Measurements from ENCODE around the gene ARHGAP28. TPM values are rescaled to one million over a fixed set of nuclear protein-coding genes. Genes with fewer than 3 reads are reported as not detected.

Gene ARHGAP28
- total and polyA plus RNA-seq, 4 experiments from 2014 or later = not detected

- ChIA-PET CTCF (ENCODE audit: partially characterized antibody) (no interaction called here), POLR2A (ENCODE audit: partially characterized antibody) (no interaction called here)
- peaks cover 0 to 12% (median 3%) of the 10 kb centered on the region in 8 donors for H3K9me3 Mint-ChIP-seq
- no peaks in the 10 kb centered on the region for H3K4me1 ChIP-seq (ENCODE audit: insufficient read depth, low read length)
- intact Hi-C loops (cut with micrococcal nuclease) = no loop called here
- H3K4me1 Mint-ChIP-seq = no peaks in the 10 kb centered on the region
- no peaks in the 10 kb centered on the region for H3K36me3 ChIP-seq (ENCODE audit: insufficient read depth, low read length)
- H3K4me3 ChIP-seq (ENCODE audit: low read length in 2 of 2) = no peak overlapping the region
- H3K27me3 ChIP-seq (ENCODE audit: insufficient read depth, low read length) = no peaks in the 10 kb centered on the region
- H3K4me3 Mint-ChIP-seq = no peak overlapping the region
- H3K36me3 Mint-ChIP-seq = no peaks in the 10 kb centered on the region
- no peak overlapping the region for H3K27ac Mint-ChIP-seq
- no peak for DNase-seq
- no peaks in the 10 kb centered on the region for H3K9me3 ChIP-seq (ENCODE audit: control insufficient read depth in 1 of 2, low read length in 2 of 2)
- no peak overlapping the region for H3K27ac ChIP-seq (ENCODE audit: low read depth, low read length)
- no peaks in the 10 kb centered on the region for H3K27me3 Mint-ChIP-seq
These were observed 25.6 kb downstream of the ARHGAP28 start for GRCh38 chr18:6755107-6755506.

GRCh38 chr18:6757931-6758330 lies 28.4 kb downstream of the ARHGAP28 start:
- Histone ChIP-seq H3K36me3 (ENCODE audit: insufficient read depth, low read length) (no peaks in the 10 kb centered on the region), H3K27ac (ENCODE audit: low read depth, low read length) (no peak overlapping the region), H3K27me3 (ENCODE audit: insufficient read depth, low read length) (no peaks in the 10 kb centered on the region), H3K4me1 (ENCODE audit: insufficient read depth, low read length) (no peaks in the 10 kb centered on the region), H3K4me3 (ENCODE audit: low read length in 2 of 2) (no peak overlapping the region), H3K9me3 (ENCODE audit: control insufficient read depth in 1 of 2, low read length in 2 of 2) (no peaks in the 10 kb centered on the region)
- CTCF ChIA-PET (ENCODE audit: partially characterized antibody) = no interaction called here
- Mint-ChIP-seq H3K4me3 (no peak overlapping the region), H3K9me3 (peaks cover 0 to 7% (median under 1%) of the 10 kb centered on the region in 8 donors), H3K36me3 (no peaks in the 10 kb centered on the region), H3K27ac (no peak overlapping the region), H3K4me1 (no peaks in the 10 kb centered on the region), H3K27me3 (no peaks in the 10 kb centered on the region)
- POLR2A ChIA-PET (ENCODE audit: partially characterized antibody) = no interaction called here
- no peak for DNase-seq
- intact Hi-C loops (cut with micrococcal nuclease) = no loop called here

GRCh38 chr18:6759579-6759978 lies 30.1 kb downstream of the ARHGAP28 start:
- H3K27ac ChIP-seq (ENCODE audit: low read depth, low read length) = no peak overlapping the region
- H3K27me3 ChIP-seq (ENCODE audit: insufficient read depth, low read length) = no peaks in the 10 kb centered on the region
- no peak for DNase-seq
- Mint-ChIP-seq H3K9me3 (peaks cover 0 to 7% (median 0%) of the 10 kb centered on the region in 8 donors), H3K36me3 (no peaks in the 10 kb centered on the region), H3K4me3 (no peak overlapping the region), H3K27ac (no peak overlapping the region), H3K27me3 (no peaks in the 10 kb centered on the region), H3K4me1 (no peaks in the 10 kb centered on the region)
- CTCF ChIA-PET (ENCODE audit: partially characterized antibody) = no interaction called here
- intact Hi-C loops (cut with micrococcal nuclease) = no loop called here
- POLR2A ChIA-PET (ENCODE audit: partially characterized antibody) = no interaction called here
- no peaks in the 10 kb centered on the region for H3K9me3 ChIP-seq (ENCODE audit: control insufficient read depth in 1 of 2, low read length in 2 of 2)
- H3K4me1 ChIP-seq (ENCODE audit: insufficient read depth, low read length) = no peaks in the 10 kb centered on the region
- no peak overlapping the region for H3K4me3 ChIP-seq (ENCODE audit: low read length in 2 of 2)
- H3K36me3 ChIP-seq (ENCODE audit: insufficient read depth, low read length) = no peaks in the 10 kb centered on the region

- no peaks in the 10 kb centered on the region for H3K4me1 Mint-ChIP-seq
- intact Hi-C loops (cut with micrococcal nuclease) = no loop called here
- no peak overlapping the region for H3K4me3 ChIP-seq (ENCODE audit: low read length in 2 of 2)
- H3K27me3 ChIP-seq (ENCODE audit: insufficient read depth, low read length) = no peaks in the 10 kb centered on the region
- ChIA-PET POLR2A (ENCODE audit: partially characterized antibody) (no interaction called here), CTCF (ENCODE audit: partially characterized antibody) (no interaction called here)
- DNase-seq = no peak
- H3K36me3 Mint-ChIP-seq = no peaks in the 10 kb centered on the region
- no peak overlapping the region for H3K27ac Mint-ChIP-seq
- H3K36me3 ChIP-seq (ENCODE audit: insufficient read depth, low read length) = no peaks in the 10 kb centered on the region
- H3K27ac ChIP-seq (ENCODE audit: low read depth, low read length) = no peak overlapping the region
- H3K27me3 Mint-ChIP-seq = no peaks in the 10 kb centered on the region
- no peaks in the 10 kb centered on the region for H3K4me1 ChIP-seq (ENCODE audit: insufficient read depth, low read length)
- H3K4me3 Mint-ChIP-seq = no peak overlapping the region
- H3K9me3 ChIP-seq (ENCODE audit: control insufficient read depth in 1 of 2, low read length in 2 of 2) = no peaks in the 10 kb centered on the region
- peaks cover under 1 to 15% (median 3%) of the 10 kb centered on the region in 8 donors for H3K9me3 Mint-ChIP-seq
These were observed 34.0 kb downstream of the ARHGAP28 start for GRCh38 chr18:6763524-6763923.

GRCh38 chr18:6764382-6764781 lies 34.9 kb downstream of the ARHGAP28 start:
- DNase-seq = no peak
- H3K9me3 ChIP-seq (ENCODE audit: control insufficient read depth in 1 of 2, low read length in 2 of 2) = no peaks in the 10 kb centered on the region
- H3K4me1 ChIP-seq (ENCODE audit: insufficient read depth, low read length) = no peaks in the 10 kb centered on the region
- intact Hi-C loops (cut with micrococcal nuclease) = no loop called here
- Mint-ChIP-seq H3K27ac (no peak overlapping the region), H3K27me3 (no peaks in the 10 kb centered on the region), H3K36me3 (no peaks in the 10 kb centered on the region), H3K4me3 (no peak overlapping the region), H3K4me1 (no peaks in the 10 kb centered on the region), H3K9me3 (peaks cover 1 to 15% (median 4%) of the 10 kb centered on the region in 8 donors)
- H3K4me3 ChIP-seq (ENCODE audit: low read length in 2 of 2) = no peak overlapping the region
- H3K36me3 ChIP-seq (ENCODE audit: insufficient read depth, low read length) = no peaks in the 10 kb centered on the region
- H3K27me3 ChIP-seq (ENCODE audit: insufficient read depth, low read length) = no peaks in the 10 kb centered on the region
- no peak overlapping the region for H3K27ac ChIP-seq (ENCODE audit: low read depth, low read length)
- POLR2A ChIA-PET (ENCODE audit: partially characterized antibody) = no interaction called here
- CTCF ChIA-PET (ENCODE audit: partially characterized antibody) = no interaction called here

- CTCF ChIA-PET (ENCODE audit: partially characterized antibody) = no interaction called here
These were observed 44.3 kb downstream of the ARHGAP28 start for GRCh38 chr18:6773777-6774176.

GRCh38 chr18:6775237-6775636 lies 45.7 kb downstream of the ARHGAP28 start:
- Mint-ChIP-seq H3K36me3 (no peaks in the 10 kb centered on the region), H3K9me3 (peaks cover 0 to 17% (median 3%) of the 10 kb centered on the region in 8 donors), H3K4me3 (no peak overlapping the region), H3K27ac (no peak overlapping the region), H3K27me3 (no peaks in the 10 kb centered on the region), H3K4me1 (no peaks in the 10 kb centered on the region)
- Histone ChIP-seq H3K27ac (ENCODE audit: low read depth, low read length) (no peak overlapping the region), H3K4me1 (ENCODE audit: insufficient read depth, low read length) (no peaks in the 10 kb centered on the region), H3K9me3 (ENCODE audit: control insufficient read depth in 1 of 2, low read length in 2 of 2) (no peaks in the 10 kb centered on the region), H3K36me3 (ENCODE audit: insufficient read depth, low read length) (no peaks in the 10 kb centered on the region), H3K27me3 (ENCODE audit: insufficient read depth, low read length) (no peaks in the 10 kb centered on the region), H3K4me3 (ENCODE audit: low read length in 2 of 2) (no peak overlapping the region)
- DNase-seq = no peak
- ChIA-PET POLR2A (ENCODE audit: partially characterized antibody) (no interaction called here), CTCF (ENCODE audit: partially characterized antibody) (no interaction called here)
- intact Hi-C loops (cut with micrococcal nuclease) = no loop called here

More at GRCh38 chr18:6773777-6774176, 44.3 kb downstream of the ARHGAP28 start:
- H3K9me3 Mint-ChIP-seq = peaks cover 0 to 18% (median 3%) of the 10 kb centered on the region in 8 donors
- H3K27ac Mint-ChIP-seq = no peak overlapping the region
- no peaks in the 10 kb centered on the region for H3K36me3 ChIP-seq (ENCODE audit: insufficient read depth, low read length)
- no peak overlapping the region for H3K4me3 Mint-ChIP-seq
- no peaks in the 10 kb centered on the region for H3K4me1 ChIP-seq (ENCODE audit: insufficient read depth, low read length)
- no peak for DNase-seq
- no peak overlapping the region for H3K4me3 ChIP-seq (ENCODE audit: low read length in 2 of 2)
- no peaks in the 10 kb centered on the region for H3K4me1 Mint-ChIP-seq
- no peak overlapping the region for H3K27ac ChIP-seq (ENCODE audit: low read depth, low read length)
- no peaks in the 10 kb centered on the region for H3K36me3 Mint-ChIP-seq
- POLR2A ChIA-PET (ENCODE audit: partially characterized antibody) = no interaction called here
- no peaks in the 10 kb centered on the region for H3K9me3 ChIP-seq (ENCODE audit: control insufficient read depth in 1 of 2, low read length in 2 of 2)
- H3K27me3 ChIP-seq (ENCODE audit: insufficient read depth, low read length) = no peaks in the 10 kb centered on the region
- intact Hi-C loops (cut with micrococcal nuclease) = no loop called here
- H3K27me3 Mint-ChIP-seq = no peaks in the 10 kb centered on the region

- intact Hi-C loops (cut with micrococcal nuclease) = no loop called here
- no peaks in the 10 kb centered on the region for H3K4me1 Mint-ChIP-seq
- H3K36me3 ChIP-seq (ENCODE audit: insufficient read depth, low read length) = no peaks in the 10 kb centered on the region
- H3K36me3 Mint-ChIP-seq = no peaks in the 10 kb centered on the region
- H3K27ac Mint-ChIP-seq = no peak overlapping the region
- no peak overlapping the region for H3K27ac ChIP-seq (ENCODE audit: low read depth, low read length)
- POLR2A ChIA-PET (ENCODE audit: partially characterized antibody) = no interaction called here
- no peaks in the 10 kb centered on the region for H3K4me1 ChIP-seq (ENCODE audit: insufficient read depth, low read length)
- no peaks in the 10 kb centered on the region for H3K9me3 ChIP-seq (ENCODE audit: control insufficient read depth in 1 of 2, low read length in 2 of 2)
- H3K4me3 ChIP-seq (ENCODE audit: low read length in 2 of 2) = no peak overlapping the region
- H3K27me3 Mint-ChIP-seq = no peaks in the 10 kb centered on the region
- CTCF ChIA-PET (ENCODE audit: partially characterized antibody) = no interaction called here
- no peaks in the 10 kb centered on the region for H3K27me3 ChIP-seq (ENCODE audit: insufficient read depth, low read length)
- H3K4me3 Mint-ChIP-seq = no peak overlapping the region
- peaks cover 0 to 17% (median 3%) of the 10 kb centered on the region in 8 donors for H3K9me3 Mint-ChIP-seq
- DNase-seq = no peak
These were observed 46.2 kb downstream of the ARHGAP28 start for GRCh38 chr18:6775702-6776101.
